DOHH2 (cell line): ENCODE results near the gene S100A14.

Experiments used
- H3F3A ChIP-seq: fragments of 200-600 bp; sonication (generic), shearing (Covaris generic); 2 replicates; pipeline ENCODE4 v1.6.0; 2016; ENCODE audit warnings: antibody characterized with exemption, mild to moderate bottlenecking; ENCODE audit not compliant: control insufficient read depth, insufficient read depth
- H3K27ac ChIP-seq: fragments of 200-600 bp; sonication (generic); 2 replicates; pipeline ENCODE4 v1.5.1; 2014; ENCODE audit warnings: low read depth, mild to moderate bottlenecking, low read length, moderate library complexity
- H3K27me3 ChIP-seq: fragments of 200-600 bp; sonication (generic); 2 replicates; pipeline ENCODE4 v1.6.1; 2014; ENCODE audit warnings: mild to moderate bottlenecking, low read length, mixed read lengths; ENCODE audit not compliant: control insufficient read depth
- H3K36me3 ChIP-seq: fragments of 200-600 bp; sonication (generic); 2 replicates; pipeline ENCODE4 v1.6.1; 2014; ENCODE audit warnings: mild to moderate bottlenecking, low read length, moderate library complexity, mixed read lengths; ENCODE audit not compliant: control insufficient read depth
- H3K4me1 ChIP-seq: fragments of 200-600 bp; sonication (generic); 2 replicates; pipeline ENCODE4 v1.6.1; 2014; ENCODE audit warnings: mild to moderate bottlenecking, low read length, mixed read lengths; ENCODE audit not compliant: control insufficient read depth
- H3K4me2 ChIP-seq: fragments of 200-600 bp; sonication (generic); 2 replicates; pipeline ENCODE4 v1.6.0; 2014; ENCODE audit warnings: mild to moderate bottlenecking, low read length, moderate library complexity
- H3K4me3 ChIP-seq: fragments of 200-600 bp; sonication (generic); 2 replicates; pipeline ENCODE4 v1.5.1; 2014; ENCODE audit warnings: mild to moderate bottlenecking, low read length, mixed read lengths
- H3K79me2 ChIP-seq: fragments of 200-600 bp; sonication (generic); 2 replicates; pipeline ENCODE4 v1.6.1; 2014; ENCODE audit warnings: mild to moderate bottlenecking, low read length, mixed read lengths; ENCODE audit not compliant: control insufficient read depth
- H3K9me2 ChIP-seq: fragments of 200-600 bp; sonication (generic); replicated peaks from 2 replicates; pipeline ENCODE4 v1.6.1; 2014; ENCODE audit warnings: mild to moderate bottlenecking, low read length, mixed read lengths; ENCODE audit not compliant: control insufficient read depth
- H3K9me3 ChIP-seq: fragments of 200-600 bp; sonication (generic); 2 replicates; pipeline ENCODE4 v1.6.1; 2014; ENCODE audit warnings: antibody characterized with exemption, low read length, mixed read lengths; ENCODE audit not compliant: control insufficient read depth, insufficient read depth
- H4K20me1 ChIP-seq: fragments of 200-600 bp; sonication (generic); 2 replicates; pipeline ENCODE4 v1.6.0; 2014; ENCODE audit warnings: low read depth, mild to moderate bottlenecking, antibody characterized with exemption, low read length, moderate library complexity; ENCODE audit not compliant: control insufficient read depth, insufficient read depth
- EZH2phosphoT487 ChIP-seq: fragments of 200-600 bp; sonication (generic); IDR thresholded peaks from 2 replicates; pipeline ENCODE4 v1.6.1; 2017; ENCODE audit warnings: borderline replicate concordance, mild to moderate bottlenecking, antibody characterized with exemption, low read length, moderate library complexity, mixed read lengths
- TF ChIP-seq, protein P1 (sequence below): fragments of 200-600 bp; sonication (generic); IDR thresholded peaks from one replicate; pipeline ENCODE4 v1.5.1; 2014; ENCODE audit warnings: antibody characterized with exemption, mild to moderate bottlenecking, low read depth, low read length; ENCODE audit not compliant: poor library complexity, severe bottlenecking

The S100A14 gene

DNA sequence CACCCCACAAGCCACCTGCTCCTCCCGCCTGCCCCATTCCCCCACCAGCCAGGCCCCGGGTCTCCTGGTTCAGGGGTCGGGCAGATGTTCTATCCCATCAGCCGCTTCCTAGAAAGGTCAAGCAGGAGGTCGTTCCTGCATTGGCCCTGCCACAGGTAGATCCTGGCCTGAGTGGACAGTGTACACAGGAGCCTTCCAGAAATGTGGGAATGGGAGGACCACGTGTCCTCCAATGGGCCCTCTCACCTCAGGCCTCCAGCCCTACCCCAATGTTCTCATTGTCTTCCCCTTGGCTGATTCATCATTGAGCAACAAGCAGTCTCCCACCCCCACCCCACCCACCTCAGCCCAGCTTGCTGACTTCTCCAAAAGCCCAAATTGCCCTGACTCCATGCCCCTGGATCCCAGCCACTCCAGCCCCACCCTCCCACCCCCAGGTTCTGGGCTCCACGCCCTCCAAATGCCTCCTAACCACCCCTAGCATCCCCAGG is 5.3 kb downstream of the S100A14 start:
- Histone ChIP-seq H3K27ac (no peak overlapping the region), H3F3A (no peaks in the 10 kb centered on the region), H3K9me3 (no peaks in the 10 kb centered on the region), H3K4me2 (no peak overlapping the region), H3K4me3 (no peak overlapping the region), H3K4me1 (no peaks in the 10 kb centered on the region), H3K27me3 (no peaks in the 10 kb centered on the region), H3K9me2 (no peaks in the 10 kb centered on the region), H3K79me2 (no peaks in the 10 kb centered on the region), H4K20me1 (no peaks in the 10 kb centered on the region), H3K36me3 (no peaks in the 10 kb centered on the region)
- TF ChIP-seq, protein P1, sequence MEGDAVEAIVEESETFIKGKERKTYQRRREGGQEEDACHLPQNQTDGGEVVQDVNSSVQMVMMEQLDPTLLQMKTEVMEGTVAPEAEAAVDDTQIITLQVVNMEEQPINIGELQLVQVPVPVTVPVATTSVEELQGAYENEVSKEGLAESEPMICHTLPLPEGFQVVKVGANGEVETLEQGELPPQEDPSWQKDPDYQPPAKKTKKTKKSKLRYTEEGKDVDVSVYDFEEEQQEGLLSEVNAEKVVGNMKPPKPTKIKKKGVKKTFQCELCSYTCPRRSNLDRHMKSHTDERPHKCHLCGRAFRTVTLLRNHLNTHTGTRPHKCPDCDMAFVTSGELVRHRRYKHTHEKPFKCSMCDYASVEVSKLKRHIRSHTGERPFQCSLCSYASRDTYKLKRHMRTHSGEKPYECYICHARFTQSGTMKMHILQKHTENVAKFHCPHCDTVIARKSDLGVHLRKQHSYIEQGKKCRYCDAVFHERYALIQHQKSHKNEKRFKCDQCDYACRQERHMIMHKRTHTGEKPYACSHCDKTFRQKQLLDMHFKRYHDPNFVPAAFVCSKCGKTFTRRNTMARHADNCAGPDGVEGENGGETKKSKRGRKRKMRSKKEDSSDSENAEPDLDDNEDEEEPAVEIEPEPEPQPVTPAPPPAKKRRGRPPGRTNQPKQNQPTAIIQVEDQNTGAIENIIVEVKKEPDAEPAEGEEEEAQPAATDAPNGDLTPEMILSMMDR = no peak
- no peak for TF ChIP-seq EZH2phosphoT487

DNA sequence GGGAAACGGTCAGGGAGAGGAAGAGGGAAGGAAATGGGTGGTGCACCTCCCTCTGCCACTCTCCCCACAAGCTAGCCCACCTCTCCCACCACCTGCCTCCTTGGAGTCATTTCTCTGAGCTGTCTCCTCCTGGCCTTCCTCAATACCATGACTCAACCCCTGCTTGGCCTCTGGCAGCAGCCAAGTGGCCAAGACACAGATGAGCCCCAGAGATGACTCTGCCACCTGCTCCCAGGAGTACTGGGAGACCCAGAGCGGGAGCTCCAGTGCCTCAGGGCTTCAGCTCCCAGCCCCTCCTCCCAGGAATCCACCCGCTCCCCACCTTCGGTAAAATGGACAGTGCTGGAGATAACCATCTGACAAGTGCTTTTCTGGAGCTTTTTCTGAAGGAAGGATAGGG is 5.8 kb downstream of the S100A14 start:
- H3K4me3 ChIP-seq = no peak overlapping the region
- no peaks in the 10 kb centered on the region for H3K4me1 ChIP-seq
- H3K27ac ChIP-seq = no peak overlapping the region
- no peaks in the 10 kb centered on the region for H3K79me2 ChIP-seq
- no peaks in the 10 kb centered on the region for H3F3A ChIP-seq
- no peaks in the 10 kb centered on the region for H4K20me1 ChIP-seq
- no peak for TF ChIP-seq EZH2phosphoT487
- TF ChIP-seq, protein P1 = no peak
- H3K9me3 ChIP-seq = no peaks in the 10 kb centered on the region
- H3K27me3 ChIP-seq = no peaks in the 10 kb centered on the region
- no peak overlapping the region for H3K4me2 ChIP-seq
- no peaks in the 10 kb centered on the region for H3K36me3 ChIP-seq
- no peaks in the 10 kb centered on the region for H3K9me2 ChIP-seq

DNA sequence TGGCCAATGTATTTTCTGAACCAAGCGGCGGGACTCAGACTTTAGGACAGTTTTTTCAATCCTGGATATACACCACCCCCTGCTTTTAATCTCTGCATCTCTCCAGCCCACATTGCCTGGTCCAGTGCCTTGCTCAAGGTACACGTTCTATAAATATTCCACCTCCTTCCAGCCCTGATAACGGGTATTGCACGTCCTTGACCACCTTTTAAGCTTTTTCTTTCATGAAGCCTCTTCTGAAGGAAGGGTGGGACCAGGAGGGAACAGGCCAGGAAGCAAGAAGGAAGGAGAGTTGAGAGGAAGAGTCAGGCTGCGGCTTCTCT is 6.6 kb downstream of the S100A14 start:
- Histone ChIP-seq H3F3A (no peaks in the 10 kb centered on the region), H3K27me3 (no peaks in the 10 kb centered on the region), H3K79me2 (no peaks in the 10 kb centered on the region), H3K27ac (no peak overlapping the region), H3K4me3 (no peak overlapping the region), H4K20me1 (no peaks in the 10 kb centered on the region), H3K36me3 (no peaks in the 10 kb centered on the region), H3K4me2 (no peak overlapping the region), H3K9me2 (no peaks in the 10 kb centered on the region), H3K9me3 (no peaks in the 10 kb centered on the region), H3K4me1 (no peaks in the 10 kb centered on the region)
- no peak for TF ChIP-seq EZH2phosphoT487
- TF ChIP-seq, protein P1 = no peak
